Mucosa of rectum (tissue), 2 donors: ENCODE measurements around the gene APOL1.

Source experiments
- H3K27ac ChIP-seq, 2 donors: one replicate each; pipeline ENCODE4 v1.7.0; 2013; ENCODE audit warnings: inconsistent platforms in 2 of 2, low read depth in 2 of 2, low read length in 2 of 2
- H3K27me3 ChIP-seq, 2 donors: one replicate each; pipeline ENCODE4 v1.7.0; 2013; ENCODE audit warnings: low read length in 2 of 2; ENCODE audit not compliant: control insufficient read depth in 2 of 2, insufficient read depth in 2 of 2
- H3K36me3 ChIP-seq, 2 donors: one replicate each; pipeline ENCODE4 v1.7.0; 2013; ENCODE audit warnings: low read length in 2 of 2; ENCODE audit not compliant: control insufficient read depth in 2 of 2, insufficient read depth in 2 of 2
- H3K4me1 ChIP-seq, 2 donors: one replicate each; pipeline ENCODE4 v1.7.0; 2013; ENCODE audit warnings: low read length in 2 of 2, mild to moderate bottlenecking in 1 of 2; ENCODE audit not compliant: control insufficient read depth in 2 of 2, insufficient read depth in 2 of 2
- H3K4me3 ChIP-seq, 2 donors: one replicate each; pipeline ENCODE4 v1.7.0; 2013; ENCODE audit warnings: low read length in 2 of 2
- H3K9ac ChIP-seq, 2 donors: one replicate each; pipeline ENCODE4 v1.7.0; 2013; ENCODE audit warnings: low read length in 2 of 2, low read depth in 1 of 2, mild to moderate bottlenecking in 1 of 2
- H3K9me3 ChIP-seq, 2 donors: one replicate each; pipeline ENCODE4 v1.7.0; 2013; ENCODE audit warnings: low read length in 2 of 2; ENCODE audit not compliant: control insufficient read depth in 2 of 2
- donor health status: healthy.
- donor health status: Normal muscosa, but diverticular disease.

APOL1 gene

DNA sequence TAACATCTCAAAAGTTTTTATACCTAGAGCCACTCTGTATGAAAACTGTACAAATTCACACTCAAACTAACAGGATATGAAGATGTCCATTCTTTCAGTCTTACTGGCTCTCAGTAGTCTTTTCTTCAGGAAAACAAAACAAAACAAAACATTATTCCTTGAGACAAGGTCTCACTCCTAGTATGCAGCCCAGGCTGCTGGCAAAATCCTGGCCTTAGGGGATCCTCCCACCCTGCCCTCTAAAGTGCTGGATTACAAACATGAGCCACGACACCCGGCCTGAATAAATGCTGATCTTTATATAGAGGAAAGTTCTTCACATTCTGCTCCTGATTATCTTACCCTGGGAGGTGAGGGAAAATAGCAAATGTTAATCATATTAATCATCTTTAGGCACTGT is 18.7 kb upstream of the APOL1 start:
- H3K27me3 ChIP-seq = no peaks in the 10 kb centered on the region
- H3K4me1 ChIP-seq = peaks cover 14 to 20% of the 10 kb centered on the region in 2 donors
- H3K36me3 ChIP-seq = peaks cover 18 to 43% of the 10 kb centered on the region in 2 donors
- H3K9me3 ChIP-seq = no peaks in the 10 kb centered on the region
- no peak overlapping the region for H3K27ac ChIP-seq
- no peak overlapping the region for H3K4me3 ChIP-seq
- H3K9ac ChIP-seq = no peak overlapping the region

DNA sequence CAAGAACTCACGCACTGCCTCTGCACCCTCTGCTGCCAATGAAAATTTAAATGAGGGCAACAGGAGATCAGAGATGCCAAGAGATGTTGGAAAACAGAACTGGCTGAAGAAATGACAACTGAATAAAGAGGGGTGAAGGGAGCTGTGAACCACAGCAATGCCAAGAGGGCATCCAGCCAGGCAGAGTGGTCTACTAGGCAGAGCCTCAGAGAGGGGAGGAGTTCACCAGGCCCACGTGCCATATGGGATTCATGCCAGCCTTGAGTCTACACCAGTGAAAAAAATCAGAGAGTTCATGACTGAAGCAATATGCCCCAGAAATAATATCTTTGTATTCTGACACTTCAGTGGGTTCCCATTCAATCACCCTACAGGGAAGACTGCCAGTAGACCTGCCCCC is 18.0 kb upstream of the APOL1 start:
- no peaks in the 10 kb centered on the region for H3K9me3 ChIP-seq
- H3K9ac ChIP-seq = no peak overlapping the region
- no peaks in the 10 kb centered on the region for H3K27me3 ChIP-seq
- H3K36me3 ChIP-seq = peaks cover 18 to 41% of the 10 kb centered on the region in 2 donors
- H3K27ac ChIP-seq = no peak overlapping the region
- peaks cover 15 to 23% of the 10 kb centered on the region in 2 donors for H3K4me1 ChIP-seq
- H3K4me3 ChIP-seq = no peak overlapping the region

DNA sequence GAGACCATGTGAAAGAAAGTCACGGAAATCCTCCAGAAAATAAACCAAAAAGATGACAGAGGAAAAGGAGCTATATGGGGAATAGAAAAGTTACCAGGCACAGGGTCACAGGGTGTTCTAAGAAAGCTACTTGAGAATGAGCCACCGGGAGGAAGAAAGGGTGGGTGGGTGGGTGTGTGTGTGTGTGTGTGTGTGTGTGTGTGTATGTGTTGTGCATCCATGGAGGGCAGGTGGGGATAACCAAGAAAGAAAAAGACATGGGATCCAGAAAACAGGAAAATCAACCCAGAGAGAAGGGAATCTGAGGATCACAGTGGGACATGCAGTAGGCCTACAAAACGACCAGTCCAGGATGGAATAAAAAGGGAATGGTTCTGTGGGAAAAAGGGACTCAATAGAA is 17.3 kb upstream of the APOL1 start:
- H3K9me3 ChIP-seq = no peaks in the 10 kb centered on the region
- H3K36me3 ChIP-seq = peaks cover 12 to 35% of the 10 kb centered on the region in 2 donors
- H3K27me3 ChIP-seq = no peaks in the 10 kb centered on the region
- H3K4me1 ChIP-seq = peaks cover 15 to 23% of the 10 kb centered on the region in 2 donors
- no peak overlapping the region for H3K27ac ChIP-seq
- no peak overlapping the region for H3K9ac ChIP-seq
- H3K4me3 ChIP-seq = no peak overlapping the region

DNA sequence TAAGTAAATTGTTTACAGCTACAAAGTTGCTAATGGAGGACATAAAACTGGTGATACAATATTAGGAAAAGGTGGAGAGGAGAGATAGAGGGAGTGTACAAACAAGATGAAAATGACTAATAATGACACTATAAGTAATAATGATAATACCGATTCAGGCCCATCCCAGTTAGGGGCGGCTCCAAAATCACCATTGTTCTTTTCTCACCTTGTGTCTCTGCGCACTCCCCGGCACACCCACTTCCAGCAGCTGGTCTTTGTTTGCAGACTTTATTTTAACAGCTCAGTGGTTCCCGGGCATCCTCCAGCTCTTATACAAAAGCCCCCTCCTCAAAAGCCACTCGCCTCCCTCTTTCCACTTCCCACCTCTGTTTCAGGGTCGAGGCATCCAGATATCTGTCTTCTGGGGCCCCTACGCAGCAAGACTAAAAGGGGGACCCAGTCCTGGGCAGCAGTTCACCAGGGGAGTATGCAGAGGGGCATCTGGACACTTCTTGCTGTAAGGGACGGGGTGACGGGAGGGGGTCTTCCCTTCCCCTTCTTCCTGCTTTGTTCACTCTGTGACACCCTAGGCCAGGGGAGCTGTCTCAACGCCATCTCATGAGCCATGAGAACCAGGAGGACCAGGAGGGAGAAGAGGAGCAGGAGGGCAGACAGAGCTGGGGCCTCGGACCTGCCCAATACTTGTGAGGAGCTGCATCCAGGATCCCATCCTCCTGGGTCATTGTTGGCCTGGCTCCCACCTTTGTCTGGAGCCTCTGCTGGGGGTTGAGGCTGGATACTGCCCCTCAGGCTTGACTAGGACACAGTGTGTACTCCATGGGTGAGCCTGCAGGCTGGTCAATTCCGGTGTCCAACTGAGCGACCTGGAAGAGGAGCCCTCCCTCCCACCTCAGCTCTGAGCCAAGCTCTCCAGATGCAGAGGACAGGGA is 16.3 kb upstream of the APOL1 start:
- no peaks in the 10 kb centered on the region for H3K9me3 ChIP-seq
- H3K9ac ChIP-seq = no peak overlapping the region
- no peak overlapping the region for H3K27ac ChIP-seq
- peaks cover 15 to 23% of the 10 kb centered on the region in 2 donors for H3K4me1 ChIP-seq
- peak overlapping the region in 1 of 2 donors; percentile 98 for H3K4me3 ChIP-seq
- no peaks in the 10 kb centered on the region for H3K27me3 ChIP-seq
- peaks cover 6 to 24% of the 10 kb centered on the region in 2 donors for H3K36me3 ChIP-seq

DNA sequence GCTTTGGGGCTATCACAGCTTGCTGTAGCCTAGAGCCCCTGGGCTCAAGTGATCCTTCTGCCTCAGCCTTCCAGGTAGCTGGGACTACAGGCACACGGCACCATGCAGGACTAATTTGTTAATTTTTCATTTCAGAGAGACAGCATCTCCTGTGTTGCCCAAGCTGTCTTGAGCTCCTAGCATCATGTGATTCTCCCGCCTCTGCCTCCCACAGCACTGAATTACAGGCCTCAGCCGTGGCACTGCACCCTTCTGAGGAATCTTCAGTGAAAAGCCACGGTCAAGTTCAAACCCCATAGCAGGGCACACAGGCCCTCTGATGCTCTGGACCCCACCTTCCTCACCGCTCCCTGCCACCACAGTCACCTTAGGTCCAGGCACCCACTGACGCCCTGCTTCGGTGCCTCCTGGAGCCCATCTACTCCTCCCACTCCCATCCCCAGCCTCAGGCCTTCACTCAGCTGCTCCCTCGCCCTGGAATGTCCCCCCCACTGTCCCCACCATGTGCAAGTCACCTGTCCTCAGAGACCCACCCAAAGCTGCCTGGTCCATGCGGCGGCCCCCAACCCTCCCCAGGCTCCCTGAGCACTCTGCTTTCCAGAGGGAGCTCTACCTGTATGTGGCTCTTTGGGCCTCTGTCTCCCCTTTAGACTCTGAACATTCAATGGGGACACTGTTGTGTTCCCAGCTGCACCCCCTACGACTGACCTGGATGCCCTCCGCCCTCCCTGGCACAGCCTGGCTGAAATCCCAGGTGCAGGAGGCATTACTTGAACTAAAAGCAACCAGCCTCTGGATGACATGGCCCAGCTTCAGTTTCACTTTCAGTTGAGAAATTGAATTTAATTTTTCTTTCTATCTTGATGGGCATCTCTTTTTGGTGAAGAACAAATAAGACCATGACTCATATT is 15.2 kb upstream of the APOL1 start:
- H3K27me3 ChIP-seq = no peaks in the 10 kb centered on the region
- H3K27ac ChIP-seq = peak overlapping the region; percentile 87 to 96
- peaks cover 15 to 23% of the 10 kb centered on the region in 2 donors for H3K4me1 ChIP-seq
- no peaks in the 10 kb centered on the region for H3K9me3 ChIP-seq
- peak overlapping the region; percentile 77 to 98 for H3K4me3 ChIP-seq
- H3K9ac ChIP-seq = peak overlapping the region; percentile 26 to 69
- peaks cover 0 to 15% of the 10 kb centered on the region in 2 donors for H3K36me3 ChIP-seq

DNA sequence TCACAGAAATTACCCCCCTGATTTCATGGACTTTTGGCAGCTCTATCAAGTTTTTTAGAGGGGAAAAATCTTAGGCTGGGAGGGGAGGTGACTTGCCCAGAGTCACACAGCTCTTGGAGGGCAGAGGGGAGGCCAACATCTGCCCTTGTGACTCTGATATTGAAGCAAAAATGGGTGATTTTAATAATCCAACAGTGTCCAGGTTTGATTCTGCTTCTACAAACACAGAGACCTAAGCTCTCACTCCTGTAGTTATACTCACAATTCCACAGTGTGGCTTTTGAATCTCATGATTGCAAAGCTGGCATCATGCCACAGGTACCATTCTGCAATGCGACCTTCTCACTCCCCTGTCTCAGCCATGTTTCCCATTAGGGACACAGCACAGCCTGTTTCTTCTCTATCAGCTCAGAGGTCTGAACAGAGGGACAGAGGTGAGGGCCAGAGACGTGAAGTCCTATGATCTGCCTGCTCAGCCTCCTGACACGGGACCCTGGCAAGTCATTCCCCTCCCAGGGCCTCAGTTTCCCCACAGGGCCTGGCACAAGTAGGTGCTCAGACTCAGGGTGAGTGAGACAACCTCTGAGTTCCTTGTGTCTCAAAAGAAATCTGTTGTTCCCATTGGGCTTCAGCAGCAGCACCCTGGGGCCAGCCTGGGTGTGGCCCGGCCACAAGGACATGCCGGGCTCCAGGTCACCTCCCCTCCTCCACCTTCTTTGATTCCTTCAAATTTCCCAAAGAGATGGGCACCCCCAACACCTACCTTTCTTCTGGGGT is 14.4 kb upstream of the APOL1 start:
- peak overlapping the region; percentile 69 to 91 for H3K9ac ChIP-seq
- peaks cover 15 to 23% of the 10 kb centered on the region in 2 donors for H3K4me1 ChIP-seq
- no peaks in the 10 kb centered on the region for H3K9me3 ChIP-seq
- no peaks in the 10 kb centered on the region for H3K27me3 ChIP-seq
- H3K36me3 ChIP-seq = peaks cover 0 to 6% of the 10 kb centered on the region in 2 donors
- H3K27ac ChIP-seq = peak overlapping the region; percentile 87 to 96
- peak overlapping the region; percentile 77 to 98 for H3K4me3 ChIP-seq

DNA sequence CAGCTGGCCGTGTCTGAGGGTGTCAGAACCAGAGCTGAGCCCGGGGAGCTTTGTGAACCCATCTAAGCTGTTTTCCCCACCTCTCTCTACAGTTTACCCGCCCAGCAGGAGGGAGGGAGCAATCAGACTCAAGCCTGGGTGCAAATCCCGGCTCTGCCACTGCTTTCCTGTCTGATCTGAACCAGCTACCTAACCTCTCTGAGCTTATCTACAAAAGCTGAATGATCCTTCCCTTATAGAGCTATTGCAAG is 13.9 kb upstream of the APOL1 start:
- Histone ChIP-seq H3K36me3 (peaks cover 0 to 6% of the 10 kb centered on the region in 2 donors), H3K9ac (peak overlapping the region; percentile 69 to 91), H3K4me1 (peaks cover 15 to 23% of the 10 kb centered on the region in 2 donors), H3K4me3 (peak overlapping the region; percentile 77 to 98), H3K9me3 (no peaks in the 10 kb centered on the region), H3K27me3 (no peaks in the 10 kb centered on the region), H3K27ac (peak overlapping the region; percentile 87 to 96)

DNA sequence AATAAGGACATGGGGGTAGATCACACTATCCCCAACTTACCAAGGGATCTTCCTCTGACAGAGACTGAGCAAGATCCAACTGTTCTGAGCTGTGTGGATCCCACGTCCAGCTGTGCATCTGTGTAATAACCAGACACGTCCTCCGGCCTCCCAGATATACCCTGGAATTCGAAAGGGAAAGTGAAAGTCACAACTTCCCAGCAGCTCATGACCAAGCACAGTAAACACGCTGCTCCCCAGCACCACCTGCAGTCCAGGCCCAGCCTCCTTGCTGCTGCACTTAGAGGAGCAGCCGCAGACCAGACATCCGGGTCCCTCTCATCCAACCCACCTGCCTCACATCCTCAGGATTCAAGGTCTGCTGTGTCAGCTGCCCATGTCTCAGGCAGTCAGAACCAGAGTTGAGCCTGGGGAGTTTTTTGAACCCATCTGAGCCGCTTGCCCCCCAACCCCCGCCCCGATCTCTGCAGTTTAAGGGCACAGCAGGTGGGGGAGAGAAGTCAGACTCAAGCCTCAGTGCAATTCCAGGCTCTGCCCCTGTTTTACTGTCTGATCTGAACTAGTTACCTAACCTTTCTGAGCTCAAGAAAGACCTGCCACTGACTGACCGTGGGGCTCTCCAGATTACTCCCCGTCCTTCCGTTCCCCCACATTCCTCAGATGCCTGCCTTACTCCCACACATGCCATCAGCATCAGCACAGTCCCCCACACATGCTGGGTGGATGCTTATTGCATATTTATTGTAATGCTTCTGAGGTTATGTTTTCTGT is 13.3 kb upstream of the APOL1 start, which contains the start of gene APOL2:
TSS of gene APOL2 (minus strand) at position 127 of the 771 bp plus-strand sequence. CDS start 6,365 bp downstream, outside the sequence.
- Histone ChIP-seq H3K27ac (peak within 1 kb of the TSS; percentile 87 to 96), H3K9me3 (no peaks in the 10 kb centered on the region), H3K27me3 (no peaks in the 10 kb centered on the region), H3K4me3 (peak within 1 kb of the TSS; percentile 77 to 98), H3K9ac (peak within 1 kb of the TSS; percentile 69 to 91), H3K36me3 (peaks cover 0 to 6% of the 10 kb centered on the region in 2 donors), H3K4me1 (peaks cover 15 to 23% of the 10 kb centered on the region in 2 donors)

DNA sequence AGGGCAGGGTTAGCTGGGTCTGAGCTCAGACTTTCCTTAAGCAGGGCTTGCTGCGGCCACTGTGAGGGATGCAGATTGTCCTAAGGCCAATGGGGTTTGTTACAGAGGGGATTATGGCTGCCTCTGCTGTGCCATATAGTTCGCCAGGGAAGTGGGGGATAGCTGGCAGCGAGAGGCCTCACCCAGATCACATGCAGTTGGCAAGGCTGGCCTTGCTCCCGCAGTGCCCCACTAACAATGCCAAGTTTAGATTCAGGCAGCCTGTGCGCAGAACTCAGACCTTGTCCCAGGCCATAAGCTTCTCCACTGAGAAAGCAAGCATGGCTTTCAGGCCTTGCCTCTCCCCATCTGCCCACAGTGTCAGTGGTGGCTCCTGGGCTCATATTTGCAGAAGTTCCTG is 8.9 kb upstream of the APOL1 start:
- Histone ChIP-seq H3K36me3 (no peaks in the 10 kb centered on the region), H3K27ac (no peak overlapping the region)

More for the DNA sequence above, 8.9 kb upstream of the APOL1 start:
- no peak overlapping the region for H3K9ac ChIP-seq
- peaks cover 3% of the 10 kb centered on the region in 2 donors for H3K4me1 ChIP-seq
- no peaks in the 10 kb centered on the region for H3K9me3 ChIP-seq
- H3K27me3 ChIP-seq = no peaks in the 10 kb centered on the region
- H3K4me3 ChIP-seq = no peak overlapping the region
